22Rv1 (cell line): ENCODE data around the gene RBPJL.

Source experiments
- H3K27ac ChIP-seq: fragments of 450-650 bp; 2 replicates; pipeline ENCODE4 v1.5.1; 2017
- CTCF ChIP-seq: fragments of 450-650 bp; IDR thresholded peaks from 2 replicates; pipeline ENCODE4 v1.5.1; 2017; ENCODE audit warnings: mild to moderate bottlenecking
- ZFX ChIP-seq: fragments of 450-650 bp; IDR thresholded peaks from 2 replicates; pipeline ENCODE4 v1.6.1; 2017; ENCODE audit warnings: antibody characterized with exemption, borderline replicate concordance

Gene RBPJL

DNA sequence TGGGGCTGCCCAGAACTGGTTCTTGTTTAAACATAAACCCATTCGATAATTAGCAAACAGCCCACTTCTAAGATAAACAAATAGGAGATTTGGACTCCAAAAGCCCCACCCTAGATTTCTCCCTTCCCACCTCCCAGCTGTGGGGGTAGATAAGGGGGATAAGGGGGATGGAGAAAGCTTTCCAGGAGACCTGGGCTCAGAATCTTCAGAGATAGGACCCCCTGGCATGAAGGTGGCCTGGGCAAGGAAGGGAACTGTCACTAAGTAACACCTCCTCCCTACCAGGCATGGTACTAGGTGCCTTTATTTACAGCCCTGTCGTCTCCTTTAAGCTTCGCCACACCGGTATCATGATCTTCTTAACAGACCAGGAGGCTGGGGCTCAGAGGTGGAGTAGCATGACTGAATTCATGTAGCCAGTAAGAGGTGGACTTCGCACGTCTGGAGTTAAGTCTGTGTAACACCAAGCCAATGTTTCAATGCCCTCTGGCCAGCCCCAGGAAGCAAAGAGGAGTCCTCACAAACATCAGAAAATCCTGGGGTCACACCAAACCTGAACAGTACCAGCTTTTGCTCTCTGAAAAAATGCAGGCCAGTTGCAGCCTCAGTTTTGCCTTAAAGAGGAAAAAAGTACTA, 37.0 kb downstream of the RBPJL start:
- TF ChIP-seq CTCF (no peak), ZFX (no peak)
- peak overlapping the region; percentile 84 for H3K27ac ChIP-seq

DNA sequence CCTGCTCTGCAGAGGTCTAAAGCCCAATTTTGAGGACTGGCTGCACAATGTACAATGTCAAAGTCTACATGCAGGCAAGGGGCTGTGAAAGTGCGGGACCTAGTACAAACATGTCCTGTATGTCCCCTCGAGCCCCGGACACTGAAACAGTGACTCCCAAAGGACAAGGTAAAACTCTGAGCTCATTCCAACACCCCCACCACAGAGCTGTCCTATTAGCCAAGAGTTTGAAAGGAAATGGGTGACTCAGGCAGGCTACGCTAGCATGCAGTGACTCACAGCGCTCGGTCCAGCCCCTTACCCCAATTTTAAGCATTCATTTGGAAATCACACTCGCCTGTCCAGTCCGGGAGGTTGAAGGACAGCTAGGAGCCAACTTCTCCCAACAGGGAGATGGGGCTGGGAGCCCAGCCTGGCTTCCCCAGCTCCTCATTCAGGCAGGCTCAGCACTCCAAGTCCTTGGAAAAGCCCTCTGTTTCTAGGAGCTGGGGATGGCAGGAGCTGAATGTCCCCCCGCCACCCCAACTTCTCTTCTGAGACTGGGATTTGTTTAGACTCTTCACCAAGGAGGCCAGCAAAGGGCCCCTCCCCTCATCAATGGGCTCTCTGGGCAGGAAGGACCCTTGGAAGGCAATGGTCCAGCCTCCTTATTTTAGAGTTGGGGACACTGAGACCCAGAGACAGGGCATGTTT, 37.7 kb downstream of the RBPJL start:
- peak overlapping the region; percentile 84 for H3K27ac ChIP-seq

GRCh38 chr20:45345104-45345936, 38.7 kb downstream of the RBPJL start:
- peak overlapping the region; percentile 84 for H3K27ac ChIP-seq
- TF ChIP-seq ZFX (no peak), CTCF (no peak)

More for the DNA sequence above, 37.7 kb downstream of the RBPJL start:
- TF ChIP-seq ZFX (no peak), CTCF (no peak)

DNA sequence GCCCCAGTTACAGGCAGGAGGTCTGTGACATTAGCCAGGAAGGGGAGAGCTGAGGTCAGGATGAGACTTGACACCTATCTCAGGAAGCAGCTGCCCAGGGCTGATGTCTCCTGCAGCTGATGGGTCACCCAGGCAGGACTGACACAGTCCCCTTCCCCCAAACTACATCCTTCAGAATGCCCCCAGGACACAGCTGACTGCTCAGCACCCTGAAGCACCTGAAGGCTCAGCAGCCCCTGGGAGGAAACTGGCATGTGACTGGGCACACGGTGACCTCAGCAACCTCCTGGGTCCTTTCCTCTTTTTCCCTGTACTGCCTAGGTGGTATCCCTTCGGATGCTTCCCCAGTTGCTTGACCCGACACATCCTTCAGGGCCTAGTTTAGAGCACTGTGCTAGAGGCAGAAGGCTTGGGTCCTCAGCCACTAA, 39.7 kb downstream of the RBPJL start:
- peak overlapping the region; percentile 84 for H3K27ac ChIP-seq
- TF ChIP-seq ZFX: no peak
- TF ChIP-seq CTCF: no peak

- peak overlapping the region; percentile 84 for H3K27ac ChIP-seq
- TF ChIP-seq CTCF (no peak), ZFX (no peak)
Measured at GRCh38 chr20:45346851-45347250, 40.2 kb downstream of the RBPJL start.

- peak overlapping the region; percentile 53 for H3K27ac ChIP-seq
- TF ChIP-seq ZFX: no peak
- no peak for TF ChIP-seq CTCF
Measured at GRCh38 chr20:45347297-45347935, 40.8 kb downstream of the RBPJL start.
